Transverse colon (tissue), 4 donors: ENCODE measurements around the gene POU2F1. TPM values are rescaled to one million over a fixed set of nuclear protein-coding genes. Genes with fewer than 3 reads are reported as not detected.

Experiments
- DNase-seq: peaks from one replicate; pipeline ENCODE4 v3.0.0-alpha.2; 2019
- H3K27ac ChIP-seq, 4 donors: fragments of 200-600 bp; sonication (generic); 2 replicates each; pipeline ENCODE4 v1.5.1; 2016 to 2018; ENCODE audit warnings: inconsistent platforms in 4 of 4
- H3K27me3 ChIP-seq: fragments of 200-600 bp; sonication (generic); 2 replicates; pipeline ENCODE4 v1.5.1; 2017; ENCODE audit warnings: inconsistent platforms
- H3K36me3 ChIP-seq, 4 donors: fragments of 200-600 bp; sonication (generic); 2 replicates each; pipeline ENCODE4 v1.5.1; 2017 to 2019; ENCODE audit warnings: inconsistent platforms in 4 of 4
- H3K4me1 ChIP-seq, 4 donors: fragments of 200-600 bp; sonication (generic); 2 replicates each; pipeline ENCODE4 v1.5.1; 2017 to 2020; ENCODE audit warnings: inconsistent platforms in 4 of 4
- H3K4me3 ChIP-seq, 4 donors: fragments of 200-600 bp; sonication (generic); 1 replicate in 1 of 4; 2 replicates in 3 of 4; pipeline versions ENCODE4 v1.5.1 to v1.6.1; 2017 to 2019; ENCODE audit warnings: inconsistent platforms in 4 of 4
- H3K9me3 ChIP-seq, 2 donors: fragments of 200-600 bp; sonication (generic); 2 replicates each; pipeline ENCODE4 v1.5.1; 2017 to 2019; ENCODE audit warnings: inconsistent platforms in 2 of 2
- EP300 ChIP-seq: sonication (generic); formaldehyde crosslinking; IDR thresholded peaks from one replicate; pipeline ENCODE4 v1.6.1; 2017; ENCODE audit warnings: antibody characterized with exemption, low read depth
- POLR2A ChIP-seq: fragments of 450-650 bp; IDR thresholded peaks from one replicate; pipeline ENCODE4 v1.6.1; 2016; ENCODE audit warnings: antibody characterized with exemption, mild to moderate bottlenecking, moderate library complexity
- POLR2AphosphoS5 ChIP-seq, 3 donors: sonication (generic); formaldehyde crosslinking; IDR thresholded peaks; one replicate each; pipeline ENCODE4 v1.6.1; 2016; ENCODE audit warnings: antibody characterized with exemption in 3 of 3
- WGBS, 2 donors: methylation state at CpG; one replicate each; pipeline ENCODE4 v1.1.5; 2018; ENCODE audit warnings: low coverage in 1 of 2; 5-methylcytosine and 5-hydroxymethylcytosine counted together
- in situ Hi-C, 4 donors: fragments of 200-750 bp; cut with MboI; loops; one replicate each; pipeline versions ENCODE4 v1.15.0 to v1.15.1; 2017; ENCODE audit warnings: low sequenced_read_pairs in 3 of 4, low pct_ligation_motif_present in 1 of 4, low pct_unique_long_range_greater_than_20kb in 1 of 4
- intact Hi-C: fragments of 100-400 bp; cut with DNase I; formaldehyde crosslinking; loops from one replicate; pipeline ENCODE4 v1.15.1; 2023; ENCODE audit warnings: low total_unique reads
- total RNA-seq, 4 donors: library from RNA; depleted of rRNA; stranded (reverse); fragments of >200 nt; gene quantifications; one replicate each; pipeline ENCODE4 v1.1.0, GENCODE V29; 2016
- TF ChIP-seq, protein P1 (sequence below), 5 experiments: fragments of 200-600 bp in 3 of 5; fragments of 450-650 bp in 2 of 5; sonication (generic) in 3 of 5; IDR thresholded peaks; 1 replicate in 2 of 5; 2 replicates in 3 of 5; pipeline ENCODE4 v1.5.1; 2016 to 2017; ENCODE audit warnings: antibody characterized with exemption in 5 of 5, inconsistent platforms in 3 of 5, mild to moderate bottlenecking in 2 of 5, moderate library complexity in 1 of 5

The POU2F1 gene
- total RNA-seq, 4 donors from 2014 or later, result 6.6 to 31.8 (median 19.0) TPM

DNA sequence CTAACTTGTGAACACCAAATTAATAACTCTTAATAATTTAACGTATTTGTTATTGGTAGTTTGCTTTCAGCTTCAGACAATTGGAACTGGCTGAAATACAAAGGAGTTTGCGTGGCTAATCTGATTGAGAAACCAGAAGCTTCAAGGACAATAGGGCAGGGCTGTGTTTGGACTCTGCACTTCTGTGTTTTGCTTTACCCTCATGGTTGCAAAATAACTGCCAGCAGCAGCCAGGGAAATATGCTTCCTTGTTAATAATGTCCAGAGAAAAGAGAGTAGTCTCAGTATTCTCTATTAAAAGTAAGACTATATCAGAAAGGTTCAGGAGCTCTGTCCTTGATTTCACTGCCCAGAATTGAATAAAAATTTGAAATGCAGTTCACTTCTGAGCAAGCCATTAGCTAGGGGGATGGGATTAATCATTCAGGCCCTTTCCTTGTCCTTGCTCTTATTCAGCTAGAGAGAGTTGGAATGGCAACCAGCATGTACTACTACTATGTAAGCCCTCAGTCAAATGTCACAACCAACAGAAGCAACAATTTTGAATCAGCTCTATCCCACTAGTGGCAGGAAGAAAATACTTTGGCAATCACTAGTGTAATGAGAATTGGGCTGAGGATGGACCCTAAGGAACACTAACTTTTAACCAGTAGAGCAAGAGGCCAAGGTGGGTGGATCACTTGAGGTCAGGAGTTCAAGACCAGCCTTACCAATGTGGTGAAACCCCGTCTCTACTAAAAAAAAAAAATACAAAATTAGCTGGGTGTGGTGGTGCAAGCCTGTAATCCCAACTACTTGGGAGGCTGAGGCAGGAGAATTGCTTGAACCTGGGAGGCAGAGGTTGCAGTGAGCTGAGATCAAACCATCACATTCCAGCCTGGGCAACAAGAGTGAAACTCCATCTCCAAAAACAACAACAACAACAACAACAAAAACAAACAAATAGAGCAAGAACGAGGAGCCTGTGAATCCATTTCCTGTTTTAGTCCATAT, 76.8 kb downstream of the POU2F1 start:
- intact Hi-C loops, result no loop called here
- 38 to 43% methylated on average over 4 of the region's 4 CpGs for WGBS, 2 donors

DNA sequence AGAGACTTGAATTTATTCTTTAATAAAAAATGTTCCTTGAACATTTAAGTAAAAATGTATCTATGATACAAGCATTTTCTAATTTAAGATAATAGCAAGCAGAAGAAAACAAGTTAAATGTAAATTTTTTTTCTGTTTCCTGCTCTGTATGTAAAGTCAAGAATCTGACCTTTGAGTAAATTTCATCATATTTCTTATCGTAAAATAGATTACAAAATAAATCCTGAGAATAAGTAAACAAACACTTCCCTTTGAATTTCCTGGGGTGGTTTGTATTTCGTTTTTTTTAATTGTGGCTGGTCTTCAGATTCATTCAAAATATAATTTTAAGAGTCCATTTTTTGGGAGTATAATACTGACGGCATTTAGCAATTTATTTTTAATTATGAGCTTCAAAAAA, 77.6 kb downstream of the POU2F1 start:
- no peaks in the 10 kb centered on the region for H3K9me3 ChIP-seq
- peaks cover 7 to 31% (median 19%) of the 10 kb centered on the region in 4 donors for H3K4me1 ChIP-seq
- no peak for DNase-seq
- TF ChIP-seq, protein P1, sequence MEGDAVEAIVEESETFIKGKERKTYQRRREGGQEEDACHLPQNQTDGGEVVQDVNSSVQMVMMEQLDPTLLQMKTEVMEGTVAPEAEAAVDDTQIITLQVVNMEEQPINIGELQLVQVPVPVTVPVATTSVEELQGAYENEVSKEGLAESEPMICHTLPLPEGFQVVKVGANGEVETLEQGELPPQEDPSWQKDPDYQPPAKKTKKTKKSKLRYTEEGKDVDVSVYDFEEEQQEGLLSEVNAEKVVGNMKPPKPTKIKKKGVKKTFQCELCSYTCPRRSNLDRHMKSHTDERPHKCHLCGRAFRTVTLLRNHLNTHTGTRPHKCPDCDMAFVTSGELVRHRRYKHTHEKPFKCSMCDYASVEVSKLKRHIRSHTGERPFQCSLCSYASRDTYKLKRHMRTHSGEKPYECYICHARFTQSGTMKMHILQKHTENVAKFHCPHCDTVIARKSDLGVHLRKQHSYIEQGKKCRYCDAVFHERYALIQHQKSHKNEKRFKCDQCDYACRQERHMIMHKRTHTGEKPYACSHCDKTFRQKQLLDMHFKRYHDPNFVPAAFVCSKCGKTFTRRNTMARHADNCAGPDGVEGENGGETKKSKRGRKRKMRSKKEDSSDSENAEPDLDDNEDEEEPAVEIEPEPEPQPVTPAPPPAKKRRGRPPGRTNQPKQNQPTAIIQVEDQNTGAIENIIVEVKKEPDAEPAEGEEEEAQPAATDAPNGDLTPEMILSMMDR (IDR thresholded peaks at IDR 0.05), result no peak
- TF ChIP-seq EP300 (no peak), POLR2AphosphoS5 (IDR thresholded peaks at IDR 0.05) (no peak), POLR2A (no peak)
- H3K4me3 ChIP-seq, result no peak overlapping the region
- H3K36me3 ChIP-seq, result no peaks in the 10 kb centered on the region
- in situ Hi-C loops, result no loop called here
- intact Hi-C loops, result no loop called here
- H3K27me3 ChIP-seq, result no peaks in the 10 kb centered on the region
- WGBS, 2 donors, result 46 to 56% methylated on average over 3 of the region's 3 CpGs
- peak overlapping the region in 3 of 4 donors; percentile 72 to 76 (median 76) for H3K27ac ChIP-seq

More for the DNA sequence above, 76.8 kb downstream of the POU2F1 start:
- H3K27ac ChIP-seq, result peak overlapping the region; percentile 72 to 76 (median 76)
- DNase-seq, result peak; percentile 59
- H3K27me3 ChIP-seq, result no peaks in the 10 kb centered on the region
- H3K4me1 ChIP-seq, result peaks cover 7 to 37% (median 23%) of the 10 kb centered on the region in 4 donors
- no peaks in the 10 kb centered on the region for H3K9me3 ChIP-seq
- TF ChIP-seq, protein P1 (IDR thresholded peaks at IDR 0.05), result no peak
- TF ChIP-seq POLR2A, result no peak
- no peak for TF ChIP-seq EP300
- TF ChIP-seq POLR2AphosphoS5 (IDR thresholded peaks at IDR 0.05), result peak in 1 of 3 donors; percentile 27
- no peak overlapping the region for H3K4me3 ChIP-seq
- no peaks in the 10 kb centered on the region for H3K36me3 ChIP-seq
- in situ Hi-C loops, result no loop called here

DNA sequence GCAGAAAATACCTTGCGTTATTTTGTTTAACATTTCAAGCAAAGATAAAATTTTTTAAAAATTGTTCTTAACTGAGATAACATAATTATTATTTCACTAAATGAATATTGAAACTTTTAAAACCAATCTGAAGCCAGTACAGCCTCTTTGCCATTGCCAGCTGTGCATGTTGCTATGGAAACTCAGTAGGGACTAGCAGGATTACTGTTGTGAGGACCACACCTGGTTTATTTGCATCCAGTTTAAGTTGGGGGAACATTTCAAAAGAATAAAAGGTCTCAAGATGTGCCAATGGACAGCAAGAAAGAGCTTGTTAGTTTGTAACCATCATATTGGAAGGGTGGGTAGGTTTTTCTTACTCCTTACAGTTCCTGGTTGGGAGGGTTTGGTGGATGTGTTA, 80.7 kb downstream of the POU2F1 start:
- Histone ChIP-seq H3K4me3 (no peak overlapping the region), H3K27ac (no peak overlapping the region), H3K36me3 (no peaks in the 10 kb centered on the region), H3K4me1 (peaks cover 7 to 37% (median 23%) of the 10 kb centered on the region in 4 donors), H3K27me3 (no peaks in the 10 kb centered on the region), H3K9me3 (no peaks in the 10 kb centered on the region)
- DNase-seq, result no peak
- 94 to 97% methylated on average over 1 of the region's 1 CpG for WGBS, 2 donors
- no peak for TF ChIP-seq EP300
- TF ChIP-seq POLR2AphosphoS5 (IDR thresholded peaks at IDR 0.05), result no peak
- TF ChIP-seq, protein P1 (IDR thresholded peaks at IDR 0.05), result no peak
- TF ChIP-seq POLR2A, result no peak
- in situ Hi-C loops, result no loop called here
- intact Hi-C loops, result no loop called here

DNA sequence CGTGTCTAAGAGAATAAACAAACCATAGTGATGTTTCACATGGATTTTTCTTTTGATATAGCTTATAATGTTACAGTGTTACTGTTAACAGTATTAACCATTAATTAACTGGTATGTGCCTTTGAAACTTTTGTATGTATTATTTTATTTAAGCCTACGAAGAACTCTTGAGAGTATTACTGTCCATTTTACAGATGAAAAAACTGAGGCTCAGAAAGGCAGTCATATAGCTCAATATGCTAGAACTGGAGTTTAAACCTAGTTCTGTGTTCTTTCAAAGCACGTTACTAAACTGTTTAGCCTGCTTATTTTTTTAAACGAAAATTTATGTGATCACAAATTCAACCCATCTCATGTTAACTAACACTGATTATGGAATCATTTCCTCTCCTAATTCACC, 83.5 kb downstream of the POU2F1 start:
- intact Hi-C loops, result no loop called here
- 91 to 94% methylated on average over 4 of the region's 4 CpGs for WGBS, 2 donors
- no peaks in the 10 kb centered on the region for H3K27me3 ChIP-seq
- no peak overlapping the region for H3K4me3 ChIP-seq
- no peaks in the 10 kb centered on the region for H3K36me3 ChIP-seq
- in situ Hi-C loops, result no loop called here
- no peak for TF ChIP-seq POLR2A
- TF ChIP-seq, protein P1 (IDR thresholded peaks at IDR 0.05), result no peak
- TF ChIP-seq POLR2AphosphoS5 (IDR thresholded peaks at IDR 0.05), result no peak
- no peak for TF ChIP-seq EP300
- H3K27ac ChIP-seq, result no peak overlapping the region
- H3K4me1 ChIP-seq, result peaks cover 0 to 16% (median 6%) of the 10 kb centered on the region in 4 donors
- no peak for DNase-seq
- H3K9me3 ChIP-seq, result no peaks in the 10 kb centered on the region
